Coronary artery (tissue), 2 donors: Measurements from ENCODE around the gene CABLES1.
A peak's percentile ranks its signal among the peaks of the same experiment; 100 is the strongest.
"Not testable (repeated sequence)": the region's sequence is repeated elsewhere in the genome, so short reads cannot be mapped to it uniquely, and the experiment has no call there.

Experiments used
- DNase-seq: peaks from one replicate; pipeline ENCODE4 v3.0.0-alpha.2; 2017; ENCODE audit warnings: low spot score
- H3K27ac ChIP-seq, 2 donors: fragments of 200-600 bp; sonication (generic); one replicate each; pipeline ENCODE4 v1.5.1; 2016 to 2019
- H3K4me3 ChIP-seq: fragments of 200-600 bp; sonication (generic); 2 replicates; pipeline ENCODE4 v1.5.1; 2016; ENCODE audit warnings: mild to moderate bottlenecking, moderate library complexity
- CTCF ChIP-seq: fragments of 200-600 bp; sonication (generic); IDR thresholded peaks from one replicate; pipeline ENCODE4 v1.5.1; 2019; ENCODE audit warnings: antibody characterized with exemption

The CABLES1 gene

GRCh38 chr18:23105030-23105429 lies 30.3 kb upstream of the CABLES1 start:
- no peak for TF ChIP-seq CTCF
- no peak overlapping the region for H3K4me3 ChIP-seq
- no peak overlapping the region for H3K27ac ChIP-seq
- DNase-seq = no peak

GRCh38 chr18:23105581-23106219 lies 29.6 kb upstream of the CABLES1 start:
- H3K27ac ChIP-seq = peak overlapping the region in 1 of 2 donors; percentile 51
- H3K4me3 ChIP-seq = no peak overlapping the region
- no peak for TF ChIP-seq CTCF
- no peak for DNase-seq

DNA sequence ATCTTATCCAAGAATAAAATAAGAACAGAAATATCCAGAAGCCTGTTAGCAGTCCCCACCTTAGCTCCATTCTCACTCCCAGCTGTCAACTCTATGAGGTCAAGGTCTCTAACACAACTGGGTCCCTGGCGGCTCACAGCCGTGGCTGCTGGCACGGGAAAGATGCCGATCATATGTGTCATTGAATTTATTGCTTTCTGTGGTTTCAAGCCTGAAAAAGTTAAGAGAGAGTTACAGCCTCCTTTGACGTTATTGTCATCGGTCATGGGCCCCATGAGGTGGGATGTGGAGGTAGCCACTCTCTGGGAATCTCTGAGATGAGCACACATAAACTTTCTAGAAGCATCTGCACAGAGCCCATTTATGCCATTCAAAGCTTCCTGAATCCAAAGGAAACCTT lies 28.7 kb upstream of the CABLES1 start:
- Histone ChIP-seq H3K4me3 (no peak overlapping the region), H3K27ac (peak overlapping the region; percentile 51 to 57)
- DNase-seq = no peak

DNA sequence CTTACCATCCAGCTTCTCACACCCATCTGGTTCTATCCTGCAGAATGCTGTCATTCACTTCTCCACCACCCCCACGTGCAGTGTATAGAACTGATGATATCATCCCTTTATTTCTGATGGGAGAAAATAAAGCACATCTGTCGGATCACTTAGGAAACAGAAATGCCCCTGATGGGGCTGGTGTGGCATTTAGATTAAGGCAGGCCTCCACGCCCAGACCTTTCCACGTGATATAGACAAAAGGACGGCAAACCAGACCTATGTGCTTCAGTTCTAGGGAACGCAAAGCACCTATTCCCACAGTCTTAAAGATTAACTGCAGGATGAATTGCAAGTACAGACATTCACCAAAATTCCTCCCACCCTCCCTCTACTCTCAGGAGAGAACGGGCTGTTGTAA lies 27.6 kb upstream of the CABLES1 start:
- no peak for TF ChIP-seq CTCF
- DNase-seq = no peak
- H3K4me3 ChIP-seq = no peak overlapping the region
- H3K27ac ChIP-seq = peak overlapping the region in 1 of 2 donors; percentile 5

More for the DNA sequence above, 28.7 kb upstream of the CABLES1 start:
- TF ChIP-seq CTCF = no peak

DNA sequence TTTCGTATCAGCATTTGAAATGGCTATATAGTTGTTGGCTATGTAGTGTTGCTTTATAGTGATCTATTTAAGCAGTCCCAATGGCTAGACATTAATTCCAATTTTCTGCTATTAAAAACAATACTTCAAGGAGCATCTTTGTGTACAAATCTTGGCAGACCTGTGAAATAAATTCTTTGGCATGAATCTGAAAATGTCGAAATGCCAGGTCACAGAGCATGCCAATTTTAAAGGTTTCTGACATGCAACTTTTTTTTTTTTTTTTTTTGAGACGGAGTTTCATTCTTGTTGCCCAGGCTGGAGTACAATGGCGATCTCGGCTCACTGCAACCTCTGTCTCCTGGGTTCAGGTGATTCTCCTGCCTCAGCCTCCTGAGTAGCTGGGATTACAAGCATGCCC lies 26.8 kb upstream of the CABLES1 start:
- H3K27ac ChIP-seq = no peak overlapping the region

DNA sequence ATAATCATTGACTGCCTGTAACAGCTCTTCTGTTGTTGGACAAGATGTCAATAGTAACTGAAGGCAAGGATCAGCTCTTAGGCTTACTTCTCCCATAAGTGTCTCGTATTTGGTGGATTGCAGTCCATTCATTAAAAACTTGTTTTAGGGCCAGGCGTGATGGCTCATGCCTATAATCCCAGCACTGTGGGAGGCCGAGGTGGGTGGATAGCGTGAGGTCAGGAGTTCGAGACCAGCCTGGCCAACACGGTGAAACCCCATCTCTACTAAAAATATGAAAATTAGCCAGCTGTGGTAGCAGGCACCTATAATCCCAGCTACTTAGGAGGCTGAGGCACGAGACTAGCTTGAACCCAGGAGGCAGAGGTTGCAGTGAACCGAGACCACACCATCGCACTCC lies 26.1 kb upstream of the CABLES1 start:
- not testable (repeated sequence) for H3K27ac ChIP-seq, H3K4me3 ChIP-seq, DNase-seq

More for the DNA sequence above, 26.8 kb upstream of the CABLES1 start:
- no peak for DNase-seq
- H3K4me3 ChIP-seq = no peak overlapping the region
- TF ChIP-seq CTCF = no peak

- Histone ChIP-seq H3K4me3 (no peak overlapping the region), H3K27ac (no peak overlapping the region)
- no peak for TF ChIP-seq CTCF
- DNase-seq = no peak
Observed at GRCh38 chr18:23113576-23113975, 21.7 kb upstream of the CABLES1 start.
